Muscle layer of colon (tissue), 2 donors: ENCODE results near the gene SLC7A6.
A peak's percentile ranks its signal among the peaks of the same experiment; 100 is the strongest.

Source experiments
- H3K27ac ChIP-seq: one replicate; pipeline ENCODE4 v1.7.0; 2013; ENCODE audit warnings: low read depth, mild to moderate bottlenecking, low read length, moderate library complexity
- H3K27me3 ChIP-seq, 2 donors: one replicate each; pipeline ENCODE4 v1.7.0; 2013; ENCODE audit warnings: low read length in 2 of 2, mild to moderate bottlenecking in 2 of 2; ENCODE audit not compliant: insufficient read depth in 2 of 2, control insufficient read depth in 1 of 2
- H3K36me3 ChIP-seq: one replicate; pipeline ENCODE4 v1.7.0; 2013; ENCODE audit warnings: mild to moderate bottlenecking, low read length; ENCODE audit not compliant: insufficient read depth
- H3K4me1 ChIP-seq: one replicate; pipeline ENCODE4 v1.7.0; 2013; ENCODE audit warnings: mild to moderate bottlenecking, low read length; ENCODE audit not compliant: insufficient read depth
- H3K4me3 ChIP-seq, 2 donors: one replicate each; pipeline ENCODE4 v1.7.0; 2013; ENCODE audit warnings: low read length in 2 of 2, low read depth in 1 of 2, mild to moderate bottlenecking in 1 of 2, moderate library complexity in 1 of 2
- H3K9ac ChIP-seq: one replicate; pipeline ENCODE4 v1.7.0; 2013; ENCODE audit warnings: low read length
- H3K9me3 ChIP-seq: one replicate; pipeline ENCODE4 v1.7.0; 2013; ENCODE audit warnings: mild to moderate bottlenecking, low read length
- donor health status: abdominal sarcoma.
- donor health status: Adenocarcinoma of cecum.

The SLC7A6 gene

DNA sequence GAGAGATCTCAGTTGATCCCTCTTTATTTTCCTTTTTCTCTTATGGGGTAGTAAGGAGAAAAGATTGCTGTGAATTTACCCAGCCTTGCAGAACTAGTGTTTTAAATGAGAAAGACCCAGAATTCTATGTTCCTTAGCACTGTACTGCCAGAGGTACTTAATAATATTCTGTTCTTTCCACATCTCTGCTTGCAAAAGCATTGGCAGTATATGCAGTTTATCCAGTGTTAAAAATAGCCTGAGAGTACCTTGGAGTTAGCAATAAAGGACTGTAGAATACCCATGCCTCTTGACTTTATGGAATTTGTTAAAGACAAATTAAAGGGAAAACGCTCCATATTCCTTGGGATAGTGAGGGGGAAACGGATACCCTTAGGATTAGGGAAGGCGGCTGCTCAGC lies 11.9 kb downstream of the SLC7A6 start:
- Histone ChIP-seq H3K9ac (no peak overlapping the region), H3K4me1 (peaks cover 10% of the 10 kb centered on the region), H3K9me3 (no peaks in the 10 kb centered on the region), H3K4me3 (peak overlapping the region in 1 of 2 donors; percentile 28), H3K27ac (peak overlapping the region; percentile 8), H3K36me3 (peaks cover 8% of the 10 kb centered on the region), H3K27me3 (no peaks in the 10 kb centered on the region)

DNA sequence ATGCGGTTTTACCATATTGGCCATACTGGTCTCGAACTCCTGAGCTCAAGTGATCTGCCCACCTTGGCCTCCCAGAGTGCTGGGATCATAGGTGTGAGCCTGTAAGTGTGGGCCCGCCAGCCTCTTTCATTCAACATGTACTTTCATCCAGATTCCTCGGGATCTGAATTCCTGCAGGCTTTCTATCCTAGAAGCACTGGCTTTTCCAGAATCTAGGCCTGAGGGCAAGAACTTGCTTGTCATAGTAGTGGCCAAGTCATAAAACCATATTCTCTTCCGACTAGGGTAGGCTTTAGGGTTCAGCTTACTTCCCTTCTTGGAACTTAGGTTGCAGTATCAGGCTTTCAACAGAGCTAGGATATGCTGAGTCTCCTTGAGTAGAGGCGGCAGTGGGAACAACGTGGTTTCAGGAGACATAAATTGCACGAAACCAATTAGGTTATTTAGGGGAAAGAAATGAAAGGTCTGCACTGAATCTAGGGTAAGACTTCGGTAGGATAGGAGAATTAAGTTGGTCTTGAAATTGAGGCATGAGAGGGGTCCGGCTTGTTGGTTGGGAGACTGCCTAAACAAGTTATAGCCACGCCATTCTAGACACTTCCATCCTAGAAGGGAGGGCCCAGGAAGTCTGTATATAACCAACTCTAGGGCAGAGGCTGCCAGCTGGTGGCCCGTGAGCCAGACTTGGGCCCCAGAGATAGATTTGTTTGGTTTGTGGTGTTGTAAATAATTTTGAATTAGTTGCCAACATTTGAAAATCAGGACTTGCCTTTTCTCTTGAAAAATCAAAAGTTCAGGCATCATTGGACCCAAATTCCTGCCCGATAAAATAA lies 15.6 kb downstream of the SLC7A6 start:
- no peak overlapping the region for H3K4me3 ChIP-seq
- H3K27me3 ChIP-seq: no peaks in the 10 kb centered on the region
- no peak overlapping the region for H3K9ac ChIP-seq
- no peaks in the 10 kb centered on the region for H3K9me3 ChIP-seq
- H3K4me1 ChIP-seq: peaks cover 15% of the 10 kb centered on the region
- no peak overlapping the region for H3K27ac ChIP-seq
- peaks cover 16% of the 10 kb centered on the region for H3K36me3 ChIP-seq

GRCh38 chr16:68281368-68282063 lies 17.2 kb downstream of the SLC7A6 start:
- Histone ChIP-seq H3K36me3 (peaks cover 21% of the 10 kb centered on the region), H3K27me3 (no peaks in the 10 kb centered on the region), H3K9ac (no peak overlapping the region), H3K9me3 (no peaks in the 10 kb centered on the region), H3K4me3 (no peak overlapping the region), H3K27ac (no peak overlapping the region), H3K4me1 (peaks cover 8% of the 10 kb centered on the region)

DNA sequence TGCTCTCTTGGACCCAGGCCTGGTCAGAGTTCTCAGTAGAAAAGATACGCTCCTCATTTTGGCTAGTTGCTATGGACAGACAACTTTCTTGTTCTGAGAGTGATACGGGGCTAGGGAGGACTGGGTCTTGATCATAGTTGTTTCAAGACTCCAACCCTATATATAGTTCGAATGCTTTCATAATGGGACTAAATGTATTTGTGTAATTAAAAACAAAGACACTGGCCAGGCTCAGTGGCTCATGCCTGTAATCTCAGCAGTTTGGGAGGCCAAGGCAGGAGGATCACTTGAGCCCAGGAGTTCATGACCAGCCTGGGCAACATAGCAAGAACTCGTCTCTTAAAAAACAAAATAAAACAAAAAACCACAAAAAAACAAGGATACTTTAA lies 17.7 kb downstream of the SLC7A6 start:
- H3K4me3 ChIP-seq: no peak overlapping the region
- no peak overlapping the region for H3K27ac ChIP-seq
- H3K27me3 ChIP-seq: no peaks in the 10 kb centered on the region
- H3K36me3 ChIP-seq: peaks cover 23% of the 10 kb centered on the region
- no peaks in the 10 kb centered on the region for H3K9me3 ChIP-seq
- H3K9ac ChIP-seq: no peak overlapping the region
- peaks cover 6% of the 10 kb centered on the region for H3K4me1 ChIP-seq

- H3K36me3 ChIP-seq: peaks cover 33% of the 10 kb centered on the region
- H3K27me3 ChIP-seq: no peaks in the 10 kb centered on the region
- no peaks in the 10 kb centered on the region for H3K9me3 ChIP-seq
- H3K4me3 ChIP-seq: no peak overlapping the region
- no peak overlapping the region for H3K27ac ChIP-seq
- no peak overlapping the region for H3K9ac ChIP-seq
- peaks cover 18% of the 10 kb centered on the region for H3K4me1 ChIP-seq
These were observed 19.0 kb downstream of the SLC7A6 start for GRCh38 chr16:68283346-68283745.

DNA sequence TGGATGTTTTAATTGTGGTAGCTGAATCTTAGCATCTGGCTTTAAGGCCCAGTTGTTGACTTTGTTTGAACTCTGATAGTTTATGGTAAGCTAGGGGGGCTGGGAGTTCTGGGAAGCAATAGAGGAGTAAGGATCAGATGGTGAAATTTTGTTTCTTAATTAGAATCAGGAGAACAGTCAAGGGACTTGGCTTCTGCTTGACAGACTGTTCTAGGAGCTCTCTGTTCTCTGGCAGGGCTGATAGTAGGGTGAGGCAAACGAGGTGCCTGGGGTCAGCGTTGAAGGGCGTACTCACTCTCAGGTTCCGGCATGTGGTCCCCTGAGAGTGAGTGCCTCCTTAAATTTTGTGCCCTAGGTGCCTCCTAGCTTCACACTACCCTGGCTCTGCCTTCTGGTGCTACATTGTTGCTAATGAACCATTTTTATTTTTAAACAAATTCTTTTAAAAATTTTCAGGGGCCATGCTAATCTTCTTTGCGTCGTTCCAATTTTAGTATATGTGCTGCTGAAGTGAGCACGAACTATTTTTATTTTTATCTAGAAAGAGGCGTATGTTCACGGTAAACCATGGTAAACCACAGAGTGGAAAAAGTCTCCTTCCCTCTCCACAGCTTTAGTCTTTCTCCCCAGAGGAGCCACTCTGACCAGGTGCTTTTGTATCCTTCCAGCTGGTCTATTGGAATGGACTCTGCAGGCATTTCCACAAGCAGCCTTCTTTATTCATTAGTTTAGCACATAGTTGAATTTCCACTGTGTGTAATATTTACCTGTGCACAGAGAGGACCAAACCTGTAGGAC lies 19.7 kb downstream of the SLC7A6 start:
- no peak overlapping the region for H3K4me3 ChIP-seq
- no peak overlapping the region for H3K9ac ChIP-seq
- H3K9me3 ChIP-seq: no peaks in the 10 kb centered on the region
- H3K27ac ChIP-seq: no peak overlapping the region
- peaks cover 33% of the 10 kb centered on the region for H3K36me3 ChIP-seq
- peaks cover 21% of the 10 kb centered on the region for H3K4me1 ChIP-seq
- no peaks in the 10 kb centered on the region for H3K27me3 ChIP-seq

- Histone ChIP-seq H3K4me3 (no peak overlapping the region), H3K9me3 (no peaks in the 10 kb centered on the region), H3K9ac (no peak overlapping the region), H3K36me3 (peaks cover 33% of the 10 kb centered on the region), H3K27ac (no peak overlapping the region), H3K27me3 (no peaks in the 10 kb centered on the region), H3K4me1 (peaks cover 26% of the 10 kb centered on the region)
These were observed 20.5 kb downstream of the SLC7A6 start for GRCh38 chr16:68284847-68285246.

- Histone ChIP-seq H3K9ac (no peak overlapping the region), H3K36me3 (peaks cover 39% of the 10 kb centered on the region), H3K4me3 (no peak overlapping the region), H3K9me3 (no peaks in the 10 kb centered on the region), H3K27ac (no peak overlapping the region), H3K4me1 (peaks cover 26% of the 10 kb centered on the region), H3K27me3 (no peaks in the 10 kb centered on the region)
These were observed 21.4 kb downstream of the SLC7A6 start for GRCh38 chr16:68285683-68286082.

DNA sequence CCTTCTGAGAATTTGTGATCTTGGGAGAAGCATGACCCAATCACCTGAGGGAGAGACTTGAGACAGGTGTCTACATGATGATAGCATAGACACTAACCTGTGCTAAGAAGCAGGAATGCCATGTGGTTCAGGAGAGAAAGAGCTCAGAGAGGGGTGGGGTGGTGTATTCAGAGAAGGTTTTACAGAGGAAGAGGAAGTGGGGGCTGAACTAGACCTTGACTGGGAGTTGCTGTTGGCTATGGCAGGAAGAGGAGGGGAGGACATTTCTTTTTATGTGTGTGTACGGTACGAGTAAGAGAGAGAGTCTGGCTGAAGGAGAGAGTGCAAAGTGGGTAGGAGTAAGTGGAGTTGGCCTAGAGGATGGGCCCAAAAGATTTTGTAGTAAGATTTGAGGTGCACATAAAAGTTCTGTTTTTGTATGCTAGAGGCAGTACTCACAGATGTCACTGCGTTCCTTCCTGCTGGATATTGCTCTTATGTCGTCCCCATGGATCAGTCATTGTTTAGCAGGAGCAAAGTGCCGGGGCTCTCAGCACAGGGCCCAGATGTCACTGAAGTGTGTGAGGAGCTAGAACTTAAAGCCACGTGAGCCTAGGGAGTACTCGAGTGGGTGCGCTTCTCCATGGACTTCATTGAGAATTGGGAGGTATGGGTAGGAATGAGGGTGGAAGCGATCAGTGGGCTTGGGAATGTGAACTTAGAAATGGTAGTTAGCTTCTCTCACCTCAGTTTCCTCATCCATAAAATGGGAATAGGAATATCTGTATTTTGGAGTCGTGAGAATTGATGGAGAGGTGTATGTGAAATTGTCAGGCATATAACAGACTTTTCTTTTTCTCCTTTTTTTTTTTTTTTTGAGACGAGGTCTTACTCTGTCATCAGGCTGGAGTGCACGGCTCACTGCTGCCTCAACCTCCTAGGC lies 22.1 kb downstream of the SLC7A6 start:
- no peak overlapping the region for H3K4me3 ChIP-seq
- peaks cover 26% of the 10 kb centered on the region for H3K4me1 ChIP-seq
- H3K36me3 ChIP-seq: peaks cover 36% of the 10 kb centered on the region
- no peaks in the 10 kb centered on the region for H3K9me3 ChIP-seq
- H3K9ac ChIP-seq: no peak overlapping the region
- no peaks in the 10 kb centered on the region for H3K27me3 ChIP-seq
- no peak overlapping the region for H3K27ac ChIP-seq

DNA sequence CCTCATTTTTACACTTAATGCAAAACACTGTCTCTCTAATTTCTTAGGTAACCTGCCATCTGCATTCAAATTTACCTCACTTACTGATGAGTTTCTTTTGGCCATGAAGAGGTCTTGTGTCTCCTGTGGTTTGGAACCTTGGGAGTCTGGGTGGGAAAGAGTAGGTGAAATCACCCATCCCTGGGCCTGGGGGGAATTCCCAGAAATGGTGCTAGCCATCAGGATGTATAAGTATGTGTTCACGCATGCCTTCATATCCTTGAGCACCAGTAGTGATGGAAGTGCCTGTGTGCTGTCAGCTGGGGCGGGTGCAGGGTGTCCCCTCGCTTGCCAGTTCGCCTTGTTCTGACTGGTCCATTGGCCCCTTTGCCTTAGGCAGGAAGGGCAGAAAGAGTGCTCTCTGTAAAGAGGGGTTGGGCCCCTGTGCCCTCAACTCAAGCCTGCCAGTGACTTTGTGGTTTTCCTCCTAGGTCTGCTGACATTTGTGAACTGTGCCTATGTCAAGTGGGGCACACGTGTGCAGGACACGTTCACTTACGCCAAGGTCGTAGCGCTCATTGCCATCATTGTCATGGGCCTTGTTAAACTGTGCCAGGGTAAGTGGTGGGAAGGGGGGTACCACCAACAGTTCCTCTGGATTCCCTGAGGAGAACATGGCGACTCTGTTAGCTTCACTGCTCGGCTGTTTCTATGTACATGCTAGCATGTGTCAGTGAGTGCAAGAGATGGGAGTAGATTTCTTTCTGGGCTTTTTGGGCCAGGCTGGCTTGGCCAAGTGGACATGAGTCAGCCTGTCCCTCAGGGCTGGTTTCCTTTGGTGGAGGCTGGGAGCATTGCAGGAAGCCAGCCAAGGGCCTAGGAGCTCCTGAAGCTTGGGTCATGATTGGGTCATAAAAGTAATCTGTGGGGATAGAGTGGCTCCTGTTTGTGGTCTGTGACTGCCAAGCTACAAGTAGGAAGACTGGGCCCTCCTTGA lies 23.2 kb downstream of the SLC7A6 start:
- no peaks in the 10 kb centered on the region for H3K27me3 ChIP-seq
- H3K36me3 ChIP-seq: peaks cover 28% of the 10 kb centered on the region
- H3K9me3 ChIP-seq: no peaks in the 10 kb centered on the region
- H3K4me1 ChIP-seq: peaks cover 26% of the 10 kb centered on the region
- H3K27ac ChIP-seq: no peak overlapping the region
- no peak overlapping the region for H3K4me3 ChIP-seq
- H3K9ac ChIP-seq: no peak overlapping the region
